Sigmoid colon (tissue), 4 donors: ENCODE results near the gene TMEM108.

Source experiments
- CTCF ChIP-seq, 4 experiments: fragments of 450-650 bp in 3 of 4; fragments of 200-600 bp in 1 of 4; IDR thresholded peaks; one replicate each; pipeline ENCODE4 v1.5.1; 2016 to 2019; ENCODE audit warnings: antibody characterized with exemption in 4 of 4, mild to moderate bottlenecking in 3 of 4, moderate library complexity in 2 of 4
- EP300 ChIP-seq, 4 donors: sonication (generic); formaldehyde crosslinking; IDR thresholded peaks; one replicate each; pipeline ENCODE4 v1.6.1; 2017; ENCODE audit warnings: antibody characterized with exemption in 4 of 4
- POLR2A ChIP-seq, 2 donors: fragments of 450-650 bp; IDR thresholded peaks; one replicate each; pipeline ENCODE4 v1.6.1; 2016; ENCODE audit warnings: antibody characterized with exemption in 2 of 2, mild to moderate bottlenecking in 2 of 2, moderate library complexity in 2 of 2

DNA sequence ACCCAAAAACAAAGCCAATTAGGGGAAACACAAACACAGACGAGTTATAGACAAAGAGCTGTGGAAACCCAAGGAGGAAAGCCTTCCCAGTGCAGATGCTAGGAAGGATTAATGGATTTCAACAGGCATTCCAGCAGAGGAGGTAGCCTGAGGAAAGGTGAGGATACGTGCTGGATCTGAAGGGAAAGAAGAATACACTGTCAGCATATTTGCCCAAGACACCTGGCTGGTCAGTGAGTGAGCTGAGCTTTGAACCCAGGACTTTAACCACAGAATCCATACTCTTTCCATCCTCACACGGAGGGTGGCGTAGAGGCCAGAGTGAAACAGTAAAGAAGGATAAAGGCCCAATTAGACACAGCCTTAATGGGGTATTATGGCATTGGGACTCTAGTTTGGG lies 352.5 kb downstream of the TMEM108 start:
- TF ChIP-seq EP300 (IDR thresholded peaks at IDR 0.05) (no peak), CTCF (IDR thresholded peaks at IDR 0.05) (no peak), POLR2A (IDR thresholded peaks at IDR 0.05) (no peak)
